Measurements from ENCODE around the gene DPEP2.
"Not testable (repeated sequence)": the region's sequence is repeated elsewhere in the genome, so short reads cannot be mapped to it uniquely, and the experiment has no call there.

DPEP2 gene

DNA sequence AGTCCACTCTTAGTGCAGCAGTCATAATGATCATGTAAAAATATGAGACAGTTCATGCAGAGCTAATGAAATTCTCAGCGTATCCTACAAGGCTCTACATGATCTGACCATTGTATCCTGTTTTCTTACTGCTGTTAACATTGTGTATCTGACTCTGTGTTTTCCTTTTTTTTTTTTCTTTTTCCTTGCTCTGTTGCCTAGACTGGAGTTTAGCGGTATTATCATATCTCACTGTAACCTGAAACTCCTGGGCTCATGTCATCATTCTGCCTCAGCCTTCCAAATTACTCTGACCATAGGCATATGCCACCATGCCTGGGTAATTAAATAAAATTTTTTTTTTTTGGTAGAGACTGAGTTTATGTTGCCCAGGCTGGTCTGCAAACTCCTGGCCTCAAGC is 35.9 kb upstream of the DPEP2 start:
- TF ChIP-seq CTCF (IDR thresholded peaks at IDR 0.05; ENCODE audit: low read length), result no peak
- TF ChIP-seq EZH2 (IDR thresholded peaks at IDR 0.05; ENCODE audit: borderline replicate concordance, low read length), result no peak
- Histone ChIP-seq H4K20me1 (ENCODE audit: insufficient read depth, low read length) (no peaks in the 10 kb centered on the region), H3K27me3 (ENCODE audit: insufficient read depth, low read length) (no peaks in the 10 kb centered on the region), H3K9me2 (ENCODE audit: low read depth, low read length) (no peaks in the 10 kb centered on the region), H3K4me2 (ENCODE audit: low read length) (no peak overlapping the region), H3K9ac (ENCODE audit: low read length) (no peak overlapping the region), H3K4me3 (ENCODE audit: low read depth, low read length, poor library complexity, severe bottlenecking) (no peak overlapping the region), H2AFZ (ENCODE audit: low read length) (no peak overlapping the region), H3K4me1 (ENCODE audit: insufficient read depth, low read length, severe bottlenecking) (peaks cover 24% of the 10 kb centered on the region), H3K9me3 (ENCODE audit: low read length) (no peaks in the 10 kb centered on the region), H3K79me2 (ENCODE audit: insufficient read depth, low read length) (no peaks in the 10 kb centered on the region), H3K27ac (ENCODE audit: low read depth, low read length, poor library complexity, severe bottlenecking) (no peak overlapping the region), H3F3A (ENCODE audit: insufficient read depth, low read length) (no peaks in the 10 kb centered on the region), H3K36me3 (ENCODE audit: insufficient read depth, low read length) (peaks cover 14% of the 10 kb centered on the region)

DNA sequence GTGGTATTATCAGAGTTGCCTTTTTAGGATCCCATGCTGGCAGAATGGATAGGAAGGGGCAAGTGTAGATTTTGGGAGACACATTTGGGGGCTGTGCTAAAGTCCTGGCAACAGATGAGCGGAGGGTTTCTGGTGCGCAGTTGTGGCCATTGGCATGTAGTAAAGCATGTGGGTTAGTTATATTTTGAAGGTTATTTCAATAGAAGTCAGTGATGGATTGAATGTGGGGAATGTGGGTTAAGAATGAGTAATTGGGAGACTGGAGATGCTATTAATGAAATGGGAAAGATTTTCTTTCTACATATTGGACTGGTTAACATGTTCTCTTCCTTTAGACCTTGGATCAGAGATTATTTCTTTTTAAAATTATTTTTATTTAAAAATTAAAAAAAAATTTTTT is 33.8 kb upstream of the DPEP2 start:
- H3F3A ChIP-seq (ENCODE audit: insufficient read depth, low read length), result no peaks in the 10 kb centered on the region
- no peaks in the 10 kb centered on the region for H3K9me2 ChIP-seq (ENCODE audit: low read depth, low read length)
- no peaks in the 10 kb centered on the region for H3K9me3 ChIP-seq (ENCODE audit: low read length)
- no peak overlapping the region for H3K9ac ChIP-seq (ENCODE audit: low read length)
- no peak overlapping the region for H2AFZ ChIP-seq (ENCODE audit: low read length)
- no peak overlapping the region for H3K27ac ChIP-seq (ENCODE audit: low read depth, low read length, poor library complexity, severe bottlenecking)
- no peak overlapping the region for H3K4me2 ChIP-seq (ENCODE audit: low read length)
- no peaks in the 10 kb centered on the region for H3K27me3 ChIP-seq (ENCODE audit: insufficient read depth, low read length)
- no peaks in the 10 kb centered on the region for H3K79me2 ChIP-seq (ENCODE audit: insufficient read depth, low read length)
- no peaks in the 10 kb centered on the region for H4K20me1 ChIP-seq (ENCODE audit: insufficient read depth, low read length)
- no peak overlapping the region for H3K4me3 ChIP-seq (ENCODE audit: low read depth, low read length, poor library complexity, severe bottlenecking)
- TF ChIP-seq CTCF (IDR thresholded peaks at IDR 0.05; ENCODE audit: low read length), result no peak
- no peak for TF ChIP-seq EZH2 (IDR thresholded peaks at IDR 0.05; ENCODE audit: borderline replicate concordance, low read length)
- H3K4me1 ChIP-seq (ENCODE audit: insufficient read depth, low read length, severe bottlenecking), result peaks cover 12% of the 10 kb centered on the region
- H3K36me3 ChIP-seq (ENCODE audit: insufficient read depth, low read length), result peaks cover 21% of the 10 kb centered on the region

DNA sequence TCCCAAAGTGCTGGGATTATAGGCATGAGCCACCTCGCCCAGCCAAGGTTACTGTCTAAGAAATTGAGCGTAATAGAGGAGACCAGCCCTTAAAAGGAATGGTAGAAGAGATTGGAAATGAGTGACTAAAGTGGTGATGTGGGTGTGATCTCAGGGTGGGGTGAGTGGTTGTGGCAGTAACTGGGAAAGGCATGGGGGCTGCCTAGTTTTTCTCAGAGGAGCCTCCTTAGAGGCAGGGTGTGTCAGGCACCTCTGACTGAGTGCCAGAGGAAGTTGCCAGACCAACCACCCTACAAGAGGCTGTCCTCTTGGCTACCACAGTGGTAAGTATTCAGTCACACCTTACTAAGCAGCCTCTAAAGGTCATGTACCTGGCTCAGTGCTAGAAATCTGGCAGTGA is 32.7 kb upstream of the DPEP2 start:
- no peak overlapping the region for H3K9ac ChIP-seq (ENCODE audit: low read length)
- no peak overlapping the region for H3K4me2 ChIP-seq (ENCODE audit: low read length)
- H3K27ac ChIP-seq (ENCODE audit: low read depth, low read length, poor library complexity, severe bottlenecking), result no peak overlapping the region
- H3K9me3 ChIP-seq (ENCODE audit: low read length), result no peaks in the 10 kb centered on the region
- no peaks in the 10 kb centered on the region for H3K79me2 ChIP-seq (ENCODE audit: insufficient read depth, low read length)
- H4K20me1 ChIP-seq (ENCODE audit: insufficient read depth, low read length), result no peaks in the 10 kb centered on the region
- H3K4me3 ChIP-seq (ENCODE audit: low read depth, low read length, poor library complexity, severe bottlenecking), result no peak overlapping the region
- H2AFZ ChIP-seq (ENCODE audit: low read length), result no peak overlapping the region
- no peaks in the 10 kb centered on the region for H3F3A ChIP-seq (ENCODE audit: insufficient read depth, low read length)
- no peaks in the 10 kb centered on the region for H3K27me3 ChIP-seq (ENCODE audit: insufficient read depth, low read length)
- no peak for TF ChIP-seq EZH2 (IDR thresholded peaks at IDR 0.05; ENCODE audit: borderline replicate concordance, low read length)
- no peak for TF ChIP-seq CTCF (IDR thresholded peaks at IDR 0.05; ENCODE audit: low read length)
- peaks cover under 1% of the 10 kb centered on the region for H3K4me1 ChIP-seq (ENCODE audit: insufficient read depth, low read length, severe bottlenecking)
- no peaks in the 10 kb centered on the region for H3K9me2 ChIP-seq (ENCODE audit: low read depth, low read length)
- H3K36me3 ChIP-seq (ENCODE audit: insufficient read depth, low read length), result peaks cover 32% of the 10 kb centered on the region

GRCh38 chr16:68030108-68030507 is 30.8 kb upstream of the DPEP2 start:
- not testable (repeated sequence) for H2AFZ ChIP-seq (ENCODE audit: low read length); H3K27me3 ChIP-seq (ENCODE audit: insufficient read depth, low read length); H3K4me3 ChIP-seq (ENCODE audit: low read depth, low read length, poor library complexity, severe bottlenecking); H3K4me2 ChIP-seq (ENCODE audit: low read length); H3K27ac ChIP-seq (ENCODE audit: low read depth, low read length, poor library complexity, severe bottlenecking); H3F3A ChIP-seq (ENCODE audit: insufficient read depth, low read length); H3K4me1 ChIP-seq (ENCODE audit: insufficient read depth, low read length, severe bottlenecking); H3K9me2 ChIP-seq (ENCODE audit: low read depth, low read length); H4K20me1 ChIP-seq (ENCODE audit: insufficient read depth, low read length); H3K9me3 ChIP-seq (ENCODE audit: low read length); H3K9ac ChIP-seq (ENCODE audit: low read length); H3K79me2 ChIP-seq (ENCODE audit: insufficient read depth, low read length)
- H3K36me3 ChIP-seq (ENCODE audit: insufficient read depth, low read length), result peaks cover 49% of the 10 kb centered on the region
